A673 (cell line): Measurements from ENCODE around the gene SND1.
"Not testable (repeated sequence)": the region's sequence is repeated elsewhere in the genome, so short reads cannot be mapped to it uniquely, and the experiment has no call there.

Experiments
- EZH2 ChIP-seq: fragments of 200-600 bp; sonication (generic); IDR thresholded peaks from 2 replicates; pipeline ENCODE4 v1.6.1; 2017; ENCODE audit warnings: borderline replicate concordance, low read depth, mild to moderate bottlenecking, mixed read lengths, antibody characterized with exemption, low read length; ENCODE audit not compliant: poor library complexity, severe bottlenecking
- TF ChIP-seq, protein P1 (sequence below): fragments of 300-800, 200-600 bp; sonication (generic); conservative IDR thresholded peaks from 2 replicates; pipeline ENCODE4 v1.5.1; 2017; ENCODE audit warnings: low read depth, mild to moderate bottlenecking, antibody characterized with exemption, low read length, moderate library complexity, mixed read lengths

DNA sequence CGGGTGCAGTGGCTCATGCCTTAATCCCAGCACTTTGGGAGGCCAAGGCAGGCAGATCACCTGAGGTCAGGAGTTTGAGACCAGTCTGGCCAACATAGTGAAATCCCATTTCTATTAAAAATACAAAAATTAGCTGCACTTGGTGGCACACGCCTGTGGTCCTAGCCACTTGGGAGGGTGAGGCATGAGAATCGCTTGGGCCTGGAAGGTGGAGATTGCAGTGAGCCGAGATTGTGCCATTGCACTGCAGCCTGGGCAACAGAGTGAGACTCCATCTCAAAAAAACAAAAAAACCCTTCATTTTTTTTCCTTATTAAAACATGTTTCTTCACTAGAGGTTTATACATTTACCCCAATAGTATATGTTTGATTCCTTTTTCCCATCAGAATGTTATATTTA is 22.9 kb downstream of the SND1 start:
- TF ChIP-seq, protein P1, sequence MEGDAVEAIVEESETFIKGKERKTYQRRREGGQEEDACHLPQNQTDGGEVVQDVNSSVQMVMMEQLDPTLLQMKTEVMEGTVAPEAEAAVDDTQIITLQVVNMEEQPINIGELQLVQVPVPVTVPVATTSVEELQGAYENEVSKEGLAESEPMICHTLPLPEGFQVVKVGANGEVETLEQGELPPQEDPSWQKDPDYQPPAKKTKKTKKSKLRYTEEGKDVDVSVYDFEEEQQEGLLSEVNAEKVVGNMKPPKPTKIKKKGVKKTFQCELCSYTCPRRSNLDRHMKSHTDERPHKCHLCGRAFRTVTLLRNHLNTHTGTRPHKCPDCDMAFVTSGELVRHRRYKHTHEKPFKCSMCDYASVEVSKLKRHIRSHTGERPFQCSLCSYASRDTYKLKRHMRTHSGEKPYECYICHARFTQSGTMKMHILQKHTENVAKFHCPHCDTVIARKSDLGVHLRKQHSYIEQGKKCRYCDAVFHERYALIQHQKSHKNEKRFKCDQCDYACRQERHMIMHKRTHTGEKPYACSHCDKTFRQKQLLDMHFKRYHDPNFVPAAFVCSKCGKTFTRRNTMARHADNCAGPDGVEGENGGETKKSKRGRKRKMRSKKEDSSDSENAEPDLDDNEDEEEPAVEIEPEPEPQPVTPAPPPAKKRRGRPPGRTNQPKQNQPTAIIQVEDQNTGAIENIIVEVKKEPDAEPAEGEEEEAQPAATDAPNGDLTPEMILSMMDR, result not testable (repeated sequence)
- TF ChIP-seq EZH2, result not testable (repeated sequence)
